GM19463 (cell line): ENCODE data around the gene C1QTNF12.
A peak's percentile ranks its signal among the peaks of the same experiment; 100 is the strongest.

Experiments used
- ATAC-seq: cut with Tn5 transposase; IDR thresholded peaks from one replicate; pipeline ENCODE4 v1.9.1; 2021; ENCODE audit warnings: mild to moderate bottlenecking, moderate library complexity; ENCODE audit not compliant: unreplicated experiment

The C1QTNF12 gene

GRCh38 chr1:1241588-1242219 is 4.8 kb downstream of the C1QTNF12 start:
- ATAC-seq, result no peak

- ATAC-seq, result no peak
These were observed 5.5 kb downstream of the C1QTNF12 start for GRCh38 chr1:1240822-1241587.

GRCh38 chr1:1240348-1240732 is 6.2 kb downstream of the C1QTNF12 start:
- ATAC-seq, result no peak

- no peak for ATAC-seq
These were observed 6.7 kb downstream of the C1QTNF12 start for GRCh38 chr1:1239614-1240347.

GRCh38 chr1:1239227-1239613 is 7.3 kb downstream of the C1QTNF12 start:
- no peak for ATAC-seq

- no peak for ATAC-seq
These were observed 7.8 kb downstream of the C1QTNF12 start for GRCh38 chr1:1238702-1239178.

GRCh38 chr1:1237874-1238701 is 8.4 kb downstream of the C1QTNF12 start:
- ATAC-seq, result no peak

GRCh38 chr1:1236945-1237873 is 9.3 kb downstream of the C1QTNF12 start:
- ATAC-seq, result no peak

GRCh38 chr1:1236176-1236763 is 10.3 kb downstream of the C1QTNF12 start:
- no peak for ATAC-seq

- ATAC-seq, result no peak
These were observed 11.3 kb downstream of the C1QTNF12 start for GRCh38 chr1:1235016-1235744.

- no peak for ATAC-seq
These were observed 12.2 kb downstream of the C1QTNF12 start for GRCh38 chr1:1234180-1234808.

GRCh38 chr1:1233567-1233892 is 13.0 kb downstream of the C1QTNF12 start:
- ATAC-seq, result no peak

GRCh38 chr1:1232796-1233566 is 13.5 kb downstream of the C1QTNF12 start:
- no peak for ATAC-seq

GRCh38 chr1:1232208-1232795 is 14.2 kb downstream of the C1QTNF12 start, which contains the start of gene B3GALT6:
Gene B3GALT6 (plus strand): TSS chr1:1232237. CDS start chr1:1232279, 42 bp downstream.
- ATAC-seq, result peak; percentile 24

GRCh38 chr1:1231400-1232207 is 14.9 kb downstream of the C1QTNF12 start, which contains the start of gene SDF4:
Gene SDF4 (minus strand): TSS chr1:1232001. CDS start chr1:1228772, 3,229 bp downstream.
- peak; percentile 89 for ATAC-seq
